ENCODE measurements around the gene ZMAT5.

DNA sequence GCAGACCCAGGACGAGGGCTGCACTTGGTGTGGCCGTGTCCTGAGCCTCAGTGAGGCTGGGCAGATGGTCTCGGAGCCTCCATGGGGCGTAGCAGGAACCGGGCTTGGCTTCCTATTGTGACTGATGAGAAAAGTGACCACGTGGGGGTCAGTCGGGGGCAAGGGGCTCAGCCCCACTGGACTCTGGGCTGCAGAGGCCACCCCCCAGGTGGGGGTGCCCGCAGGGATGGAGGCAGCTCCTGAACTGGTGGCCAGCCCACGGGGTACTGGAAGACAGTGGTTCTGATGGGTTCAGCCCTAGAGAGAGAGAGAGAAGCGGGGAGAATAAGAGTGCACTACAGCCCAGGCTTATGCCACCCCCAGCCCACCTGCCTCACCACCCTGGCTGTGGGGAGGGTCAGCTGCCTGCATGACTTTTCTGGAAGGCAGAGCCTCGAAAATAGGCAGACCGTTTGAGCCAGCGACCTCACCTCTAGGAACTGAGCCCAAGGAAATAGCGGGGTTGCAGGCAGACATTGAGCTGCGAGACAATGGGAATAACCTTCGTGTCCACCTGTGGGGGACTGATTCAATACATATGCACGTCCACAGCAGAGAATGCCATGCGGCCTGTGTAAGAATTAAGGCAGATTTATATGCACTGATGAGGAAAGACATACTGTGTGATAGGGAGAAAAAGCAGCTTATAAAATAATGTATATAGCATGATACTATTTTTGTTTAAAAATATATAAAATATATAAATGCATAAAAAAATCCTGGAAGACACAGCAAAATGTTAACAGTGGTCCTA lies 35.6 kb downstream of the ZMAT5 start:
- TF ChIP-seq CTCF (IDR thresholded peaks at IDR 0.05; ENCODE audit: insufficient read depth, low read length, poor library complexity, severe bottlenecking): no peak
- TF ChIP-seq EZH2phosphoT487 (conservative IDR thresholded peaks at IDR 0.05; ENCODE audit: low read length): no peak

Measured in SU-DHL-6 (cell line).